GM21367 (cell line): Measurements from ENCODE around the gene TPRN.
A peak's percentile ranks its signal among the peaks of the same experiment; 100 is the strongest.

ENCODE experiments used
- ATAC-seq: cut with Tn5 transposase; IDR thresholded peaks from one replicate; pipeline ENCODE4 v1.9.1; 2021; ENCODE audit not compliant: unreplicated experiment

The TPRN gene

GRCh38 chr9:137225699-137226331 is 25.3 kb upstream of the TPRN start:
- ATAC-seq, result no peak

GRCh38 chr9:137224830-137225694 is 24.5 kb upstream of the TPRN start, which contains the start of gene CYSRT1:
TSS of gene CYSRT1 (plus strand) at chr9:137225174. CDS start at chr9:137225622, 448 bp downstream.
- no peak for ATAC-seq

- peak; percentile 50 for ATAC-seq
These were observed 22.8 kb upstream of the TPRN start for GRCh38 chr9:137223078-137223970.

DNA sequence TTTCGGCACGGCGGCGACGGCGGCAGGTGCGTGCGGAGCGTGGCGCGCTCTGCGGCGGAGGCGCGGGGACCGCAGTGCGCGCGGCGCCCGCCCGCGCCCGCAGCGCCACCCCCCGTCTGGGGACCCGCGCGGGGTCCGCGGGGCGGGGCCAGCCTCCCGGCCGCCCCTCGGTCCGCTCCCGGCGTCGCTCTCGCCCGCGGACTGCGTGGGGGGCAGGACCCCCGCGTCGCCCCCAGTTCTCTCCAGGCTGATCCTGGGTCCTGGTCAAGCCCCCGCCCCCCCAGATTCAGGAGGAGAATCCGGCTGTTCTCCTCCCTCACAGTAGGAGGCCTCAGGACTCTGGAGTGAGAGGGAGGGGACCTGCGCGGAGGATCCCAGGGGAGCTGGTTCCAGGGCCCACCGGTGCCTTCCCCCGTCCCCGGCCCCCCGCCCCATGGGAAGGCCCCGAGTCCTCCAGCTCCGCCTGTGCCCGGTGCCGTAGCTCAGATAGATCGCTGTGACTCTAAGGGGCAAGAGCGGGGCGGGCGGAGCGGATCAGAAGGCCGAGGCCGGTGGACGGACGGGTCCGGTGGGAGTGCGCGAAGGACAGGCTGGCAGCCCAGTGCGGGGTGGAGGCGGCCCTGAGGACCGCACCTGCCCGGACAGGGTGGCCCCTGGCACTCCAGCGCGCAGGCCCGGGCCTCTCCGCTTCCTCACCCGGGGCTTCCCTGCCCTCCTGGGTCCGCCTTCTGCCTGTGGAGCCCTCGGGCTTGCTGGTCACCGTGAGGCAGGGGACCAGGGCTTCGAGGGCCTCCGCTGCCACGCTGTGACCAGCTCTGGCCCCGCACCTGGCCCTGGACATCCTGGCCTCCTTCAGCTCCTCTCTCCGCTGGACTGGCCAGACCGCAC is 21.9 kb upstream of the TPRN start, which contains the start of gene RNF208:
Gene RNF208, minus strand, starts transcription at position 51 of the 888 bp plus-strand sequence. CDS start 1,028 bp downstream, outside the sequence.
- ATAC-seq, result no peak

GRCh38 chr9:137221506-137222111 is 21.1 kb upstream of the TPRN start:
- no peak for ATAC-seq

- ATAC-seq, result no peak
These were observed 20.6 kb upstream of the TPRN start for GRCh38 chr9:137221095-137221505.

DNA sequence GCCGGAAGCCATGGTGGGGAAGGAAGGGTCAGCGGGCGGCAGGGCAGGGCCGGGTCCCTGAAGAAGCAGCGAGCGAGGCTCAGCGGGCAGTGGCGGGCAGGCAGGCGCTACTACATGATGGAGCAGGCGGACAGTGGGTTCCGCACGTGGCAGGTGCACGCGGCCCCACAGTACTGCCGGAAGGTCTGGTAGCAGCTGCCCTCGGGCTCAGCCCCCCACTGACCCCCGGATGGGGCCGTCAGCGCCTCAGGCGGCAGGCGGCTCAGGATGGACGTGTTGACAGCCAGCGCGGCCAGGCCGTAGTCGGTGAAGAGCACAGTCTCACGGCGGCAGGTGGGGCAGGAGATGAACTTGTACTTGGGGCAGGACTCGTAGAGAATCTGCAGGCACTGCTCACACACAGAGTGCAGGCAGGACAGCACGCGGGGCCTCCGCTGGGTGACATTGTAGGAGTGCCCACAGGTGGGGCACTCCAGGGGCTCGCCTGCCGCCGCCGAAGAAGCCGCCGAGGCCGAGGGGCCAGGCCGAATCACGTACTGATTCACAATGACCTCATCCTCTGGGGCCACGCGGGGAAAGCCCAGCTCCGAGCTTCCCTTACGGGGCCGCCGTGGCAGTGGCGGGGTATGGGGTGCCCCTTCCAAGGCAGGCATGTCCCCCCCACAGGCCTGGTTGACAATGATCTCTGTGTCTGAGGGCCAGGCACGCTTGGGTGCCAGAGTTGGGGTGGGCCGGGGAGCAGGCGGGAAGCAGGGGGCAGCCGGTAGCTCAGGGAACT is 20.0 kb upstream of the TPRN start:
- no peak for ATAC-seq

GRCh38 chr9:137219757-137220316 is 19.3 kb upstream of the TPRN start:
- ATAC-seq, result no peak

- ATAC-seq, result no peak
These were observed 18.3 kb upstream of the TPRN start for GRCh38 chr9:137218754-137219271.

- ATAC-seq, result no peak
These were observed 17.7 kb upstream of the TPRN start for GRCh38 chr9:137218212-137218753.

GRCh38 chr9:137217276-137218211 is 17.0 kb upstream of the TPRN start:
- no peak for ATAC-seq

DNA sequence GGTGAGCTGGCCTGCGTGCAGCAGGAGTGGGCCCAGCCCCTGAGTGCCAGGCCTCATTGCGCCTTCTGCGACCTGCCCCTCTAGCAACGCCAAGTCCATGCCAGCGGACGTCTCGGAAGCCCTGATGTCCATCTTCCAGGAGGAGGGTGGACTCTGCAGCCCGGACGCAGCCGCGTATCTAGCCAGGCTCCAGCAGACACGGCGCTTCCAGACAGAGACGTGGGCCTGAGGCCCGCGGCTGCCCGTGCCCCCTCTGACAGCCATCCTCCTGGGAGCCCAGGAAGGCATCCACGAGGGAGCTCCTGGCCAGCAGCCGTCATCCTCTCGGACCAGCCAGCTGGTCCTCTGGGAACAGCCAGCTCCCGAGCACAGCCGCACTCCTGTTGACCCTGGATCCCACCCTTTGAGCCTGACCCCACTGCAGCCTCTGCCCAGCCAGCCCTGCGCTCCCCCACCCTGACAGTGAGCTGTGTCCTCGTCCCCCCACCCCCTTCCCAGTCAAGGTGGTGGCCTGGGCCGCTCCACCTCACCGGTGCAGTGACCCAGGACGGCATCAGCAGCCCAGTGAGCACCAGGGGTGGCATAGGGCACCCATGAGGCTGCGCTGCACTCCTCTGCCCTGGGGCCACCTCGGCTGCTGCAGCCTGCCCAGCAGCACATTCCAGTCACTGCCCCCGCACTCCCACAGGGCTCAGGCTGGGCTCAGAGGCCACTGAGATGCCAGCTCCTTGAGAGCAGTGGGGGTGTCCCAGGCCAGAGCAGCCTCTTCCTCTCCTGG is 15.8 kb upstream of the TPRN start:
- ATAC-seq, result no peak

DNA sequence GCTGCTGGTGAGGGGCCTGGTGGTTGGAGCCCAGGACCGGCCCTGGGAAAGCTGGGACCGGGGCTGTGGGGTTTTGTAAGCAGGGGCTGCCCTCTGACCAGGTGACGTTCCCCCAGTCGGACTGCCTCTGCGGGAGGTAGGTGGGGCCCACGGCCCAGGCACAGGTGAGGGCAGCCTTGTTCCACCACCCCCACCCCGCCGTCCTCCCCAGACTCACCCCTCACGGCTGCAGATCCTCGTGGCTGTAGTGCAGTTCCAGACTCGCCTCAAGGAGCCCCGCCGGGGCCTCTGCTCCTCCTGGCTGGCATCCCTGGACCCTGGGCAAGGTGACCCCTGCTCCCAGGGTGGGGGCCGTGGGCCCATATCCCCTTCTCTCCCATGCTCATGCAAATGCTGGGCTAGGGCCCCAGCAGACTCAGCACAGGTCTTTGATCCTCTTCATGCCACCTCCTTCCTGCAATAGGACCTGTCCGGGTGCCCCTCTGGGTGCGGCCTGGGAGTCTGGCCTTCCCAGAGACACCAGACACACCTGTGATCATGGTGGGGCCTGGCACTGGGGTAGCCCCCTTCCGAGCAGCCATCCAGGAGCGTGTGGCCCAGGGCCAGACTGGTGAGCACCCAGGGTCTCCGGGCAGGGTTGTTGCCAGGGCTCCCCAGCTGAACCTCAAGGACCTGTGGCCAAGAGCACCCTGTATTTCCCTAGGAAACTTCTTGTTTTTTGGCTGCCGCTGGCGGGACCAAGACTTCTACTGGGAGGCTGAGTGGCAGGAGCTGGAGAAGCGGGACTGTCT is 14.8 kb upstream of the TPRN start:
- no peak for ATAC-seq

- ATAC-seq, result no peak
These were observed 14.1 kb upstream of the TPRN start for GRCh38 chr9:137214620-137215019.
